SU-DHL-6 (cell line): Measurements from ENCODE around the gene MYO9A.

Source experiments
- H2AFZ ChIP-seq: fragments of 200-600 bp; sonication (generic); 2 replicates; pipeline ENCODE4 v1.6.1; 2014; ENCODE audit warnings: low read depth, mild to moderate bottlenecking, moderate library complexity, mixed read lengths, antibody characterized with exemption, low read length; ENCODE audit not compliant: severe bottlenecking
- H3F3A ChIP-seq: fragments of 200-600 bp; shearing (Covaris generic); 2 replicates; pipeline ENCODE4 v1.6.0; 2016; ENCODE audit warnings: antibody characterized with exemption, mild to moderate bottlenecking; ENCODE audit not compliant: insufficient read depth
- H3K27ac ChIP-seq: fragments of 200-600 bp; sonication (generic); 2 replicates; pipeline ENCODE4 v1.5.1; 2016; ENCODE audit warnings: low read depth, mild to moderate bottlenecking, low read length, moderate library complexity, mixed read lengths
- H3K27me3 ChIP-seq: fragments of 200-600 bp; sonication (generic), shearing (Covaris generic); 2 replicates; pipeline ENCODE4 v1.6.0; 2014; ENCODE audit warnings: mild to moderate bottlenecking, low read length
- H3K36me3 ChIP-seq: fragments of 200-600 bp; sonication (generic); 2 replicates; pipeline ENCODE4 v1.6.1; 2014; ENCODE audit warnings: mild to moderate bottlenecking, low read length, mixed read lengths
- H3K4me2 ChIP-seq: fragments of 300-600, 200-600 bp; shearing (Covaris generic), sonication (generic); 2 replicates; pipeline ENCODE4 v1.6.0; 2014; ENCODE audit warnings: low read length, low read depth, mild to moderate bottlenecking; ENCODE audit not compliant: poor library complexity, severe bottlenecking
- H3K4me3 ChIP-seq: fragments of 200-600 bp; sonication (generic); 2 replicates; pipeline ENCODE4 v1.5.1; 2014; ENCODE audit warnings: antibody characterized with exemption, low read length, mild to moderate bottlenecking, mixed read lengths; ENCODE audit not compliant: insufficient read depth, poor library complexity, severe bottlenecking
- H3K79me2 ChIP-seq: fragments of 200-600 bp; sonication (generic); 2 replicates; pipeline ENCODE4 v1.6.1; 2014; ENCODE audit warnings: mild to moderate bottlenecking, low read length, moderate library complexity; ENCODE audit not compliant: insufficient read depth
- H3K9ac ChIP-seq: fragments of 200-600 bp; sonication (generic); 2 replicates; pipeline ENCODE4 v1.7.0; 2014; ENCODE audit warnings: mild to moderate bottlenecking, low read length
- H3K9me2 ChIP-seq: fragments of 200-600 bp; sonication (generic); replicated peaks from 2 replicates; pipeline ENCODE4 v1.6.1; 2014; ENCODE audit warnings: low read length; ENCODE audit not compliant: insufficient read depth
- H3K9me3 ChIP-seq: fragments of 200-600 bp; sonication (generic); 2 replicates; pipeline ENCODE4 v1.6.1; 2014; ENCODE audit warnings: low read length, mixed read lengths; ENCODE audit not compliant: insufficient read depth
- H4K20me1 ChIP-seq: fragments of 200-600 bp; sonication (generic); 2 replicates; pipeline ENCODE4 v1.6.1; 2014; ENCODE audit warnings: low read depth, mild to moderate bottlenecking, antibody characterized with exemption, low read length, moderate library complexity, mixed read lengths
- EZH2phosphoT487 ChIP-seq: fragments of 200-600 bp; sonication (generic), shearing (Covaris generic); conservative IDR thresholded peaks from 2 replicates; pipeline ENCODE4 v1.6.1; 2018; ENCODE audit warnings: mild to moderate bottlenecking, antibody characterized with exemption, low read length, moderate library complexity, mixed read lengths
- TF ChIP-seq, protein P1 (sequence below): fragments of 200-600 bp; sonication (generic); IDR thresholded peaks from one replicate; pipeline ENCODE4 v1.5.1; 2017; ENCODE audit warnings: antibody characterized with exemption, mild to moderate bottlenecking, low read length, moderate library complexity; ENCODE audit not compliant: insufficient read depth, poor library complexity, severe bottlenecking

The MYO9A gene

DNA sequence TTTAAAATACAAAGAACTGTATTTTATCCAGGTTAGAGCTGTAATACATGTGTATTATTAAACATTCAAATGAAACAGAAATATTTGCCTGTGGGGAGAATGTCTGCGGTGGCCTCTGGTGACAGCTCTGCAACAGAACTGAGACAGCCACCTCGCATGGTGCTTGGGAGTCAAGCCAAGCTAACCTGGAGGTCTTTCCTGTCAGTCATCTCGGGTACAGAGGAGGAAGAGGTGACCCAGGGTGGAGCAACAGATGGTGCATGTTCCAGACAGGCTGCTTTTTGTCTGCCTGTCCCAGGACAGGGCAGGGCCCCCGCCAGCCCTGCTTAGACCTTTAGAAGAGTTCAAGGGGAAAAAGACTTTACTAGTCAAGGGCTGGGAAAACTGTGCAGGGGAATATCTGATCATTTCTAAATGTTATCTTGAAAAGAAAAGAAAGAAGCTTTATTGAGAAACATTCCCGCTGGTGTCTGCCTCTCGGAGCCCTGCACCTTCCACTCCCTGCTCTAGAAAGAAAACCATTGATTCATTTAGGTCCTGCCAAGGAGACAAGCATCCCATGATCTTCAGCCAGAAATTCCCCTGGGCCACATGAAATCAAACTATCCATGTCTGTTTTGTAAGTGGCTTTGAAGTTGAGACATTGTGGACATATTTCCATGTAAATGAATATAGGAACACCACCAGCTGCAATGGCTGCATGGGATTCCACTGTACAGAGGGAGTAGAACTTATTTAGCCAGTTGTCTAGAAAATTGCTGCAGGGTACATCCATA lies 313.1 kb downstream of the MYO9A start:
- Histone ChIP-seq H4K20me1 (no peaks in the 10 kb centered on the region), H3K79me2 (no peaks in the 10 kb centered on the region), H3K9ac (no peak overlapping the region), H3K4me2 (no peak overlapping the region), H2AFZ (no peak overlapping the region), H3K4me3 (no peak overlapping the region), H3K27me3 (no peaks in the 10 kb centered on the region), H3K27ac (no peak overlapping the region), H3K9me2 (no peaks in the 10 kb centered on the region), H3K36me3 (no peaks in the 10 kb centered on the region), H3F3A (no peaks in the 10 kb centered on the region), H3K9me3 (no peaks in the 10 kb centered on the region)
- TF ChIP-seq EZH2phosphoT487, result no peak
- TF ChIP-seq, protein P1, sequence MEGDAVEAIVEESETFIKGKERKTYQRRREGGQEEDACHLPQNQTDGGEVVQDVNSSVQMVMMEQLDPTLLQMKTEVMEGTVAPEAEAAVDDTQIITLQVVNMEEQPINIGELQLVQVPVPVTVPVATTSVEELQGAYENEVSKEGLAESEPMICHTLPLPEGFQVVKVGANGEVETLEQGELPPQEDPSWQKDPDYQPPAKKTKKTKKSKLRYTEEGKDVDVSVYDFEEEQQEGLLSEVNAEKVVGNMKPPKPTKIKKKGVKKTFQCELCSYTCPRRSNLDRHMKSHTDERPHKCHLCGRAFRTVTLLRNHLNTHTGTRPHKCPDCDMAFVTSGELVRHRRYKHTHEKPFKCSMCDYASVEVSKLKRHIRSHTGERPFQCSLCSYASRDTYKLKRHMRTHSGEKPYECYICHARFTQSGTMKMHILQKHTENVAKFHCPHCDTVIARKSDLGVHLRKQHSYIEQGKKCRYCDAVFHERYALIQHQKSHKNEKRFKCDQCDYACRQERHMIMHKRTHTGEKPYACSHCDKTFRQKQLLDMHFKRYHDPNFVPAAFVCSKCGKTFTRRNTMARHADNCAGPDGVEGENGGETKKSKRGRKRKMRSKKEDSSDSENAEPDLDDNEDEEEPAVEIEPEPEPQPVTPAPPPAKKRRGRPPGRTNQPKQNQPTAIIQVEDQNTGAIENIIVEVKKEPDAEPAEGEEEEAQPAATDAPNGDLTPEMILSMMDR, result no peak

DNA sequence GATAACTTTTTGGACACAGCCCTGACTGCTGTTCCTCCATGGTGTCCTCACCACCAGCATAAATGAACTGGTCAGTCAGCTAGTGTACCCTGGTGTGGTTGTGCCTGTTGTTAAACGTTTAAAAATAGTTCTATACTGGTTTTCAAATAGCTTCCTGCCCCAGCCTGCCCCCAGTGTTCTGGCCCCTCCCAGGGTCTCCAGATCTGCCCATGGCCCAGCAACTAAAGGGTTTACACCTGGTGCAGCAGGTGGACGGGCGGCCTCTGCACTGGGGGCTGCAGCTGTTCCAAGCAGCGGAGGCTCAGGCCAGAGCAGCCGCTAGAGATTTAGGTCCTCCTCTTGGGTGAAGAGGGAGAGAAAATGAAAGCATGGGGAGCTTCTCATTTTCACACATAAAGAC lies 313.7 kb downstream of the MYO9A start:
- Histone ChIP-seq H4K20me1 (no peaks in the 10 kb centered on the region), H3K36me3 (no peaks in the 10 kb centered on the region), H3F3A (no peaks in the 10 kb centered on the region), H3K27ac (no peak overlapping the region), H3K4me3 (no peak overlapping the region), H3K79me2 (no peaks in the 10 kb centered on the region), H3K27me3 (no peaks in the 10 kb centered on the region), H3K9ac (no peak overlapping the region), H3K9me3 (no peaks in the 10 kb centered on the region), H3K9me2 (no peaks in the 10 kb centered on the region), H3K4me2 (no peak overlapping the region), H2AFZ (no peak overlapping the region)
- TF ChIP-seq, protein P1, result no peak
- no peak for TF ChIP-seq EZH2phosphoT487

DNA sequence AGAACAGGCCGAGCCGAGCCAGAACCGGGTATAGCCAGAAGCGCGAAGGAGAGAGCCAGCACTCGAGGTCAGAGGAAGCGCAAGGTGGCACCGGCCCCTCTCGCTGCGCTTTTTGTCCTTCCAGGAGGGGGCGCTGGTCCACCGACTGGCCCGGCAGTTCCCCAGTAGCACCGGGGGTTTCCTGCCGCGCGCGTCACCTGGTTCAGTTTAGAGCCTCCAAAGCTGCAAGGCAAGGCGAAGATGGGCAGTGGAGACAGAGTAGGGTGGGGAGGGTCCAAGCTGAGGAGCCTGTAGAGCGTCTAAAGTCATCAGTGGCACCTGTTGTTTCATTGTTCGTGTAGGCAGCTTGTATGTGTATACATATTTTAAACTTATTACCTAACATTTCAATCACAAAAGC lies 315.2 kb downstream of the MYO9A start:
- Histone ChIP-seq H3K79me2 (no peaks in the 10 kb centered on the region), H3K4me2 (no peak overlapping the region), H3K4me3 (no peak overlapping the region), H3K36me3 (no peaks in the 10 kb centered on the region), H4K20me1 (no peaks in the 10 kb centered on the region), H3K27ac (no peak overlapping the region), H3K9me2 (no peaks in the 10 kb centered on the region), H3K9me3 (no peaks in the 10 kb centered on the region), H3K9ac (no peak overlapping the region), H3F3A (no peaks in the 10 kb centered on the region), H3K27me3 (no peaks in the 10 kb centered on the region), H2AFZ (no peak overlapping the region)
- TF ChIP-seq EZH2phosphoT487, result no peak
- TF ChIP-seq, protein P1, result peak; percentile 31
